C4-2B (cell line): Measurements from ENCODE around the gene REXO4.

Source experiments
- ZFX ChIP-seq: fragments of 450-650 bp; IDR thresholded peaks from 2 replicates; pipeline ENCODE4 v1.6.1; 2017
- TF ChIP-seq, protein P1 (sequence below): fragments of 450-650 bp; conservative IDR thresholded peaks from 2 replicates; pipeline ENCODE4 v1.5.1; 2017; ENCODE audit warnings: mild to moderate bottlenecking

DNA sequence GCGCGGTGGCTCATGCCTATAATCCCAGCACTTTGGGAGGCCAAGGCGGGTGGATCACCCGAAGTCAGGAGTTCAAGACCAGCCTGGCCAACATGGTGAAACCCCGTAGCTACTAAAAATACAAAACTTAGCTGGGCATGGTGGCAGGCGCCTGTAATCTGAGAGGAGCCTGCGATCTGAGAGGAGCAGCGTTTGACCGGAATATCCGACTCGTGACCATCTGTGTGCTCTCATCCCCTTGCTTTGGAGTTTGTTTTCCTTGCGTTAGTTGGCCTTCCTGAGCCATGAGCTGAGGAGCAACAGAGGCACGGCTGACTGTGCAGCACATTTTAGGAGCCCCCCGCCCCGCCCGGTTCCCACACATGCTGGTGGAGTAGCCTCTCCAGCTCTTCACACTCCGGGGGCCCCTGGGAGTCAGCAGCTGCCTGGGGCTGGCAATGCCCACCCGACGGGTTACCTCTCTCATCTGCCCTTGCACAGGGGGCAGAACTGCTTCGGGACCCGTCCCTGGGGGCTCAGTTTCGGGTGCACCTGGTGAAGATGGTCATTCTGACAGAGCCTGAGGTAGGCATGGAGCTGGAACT is 7.3 kb upstream of the REXO4 start:
- TF ChIP-seq, protein P1, sequence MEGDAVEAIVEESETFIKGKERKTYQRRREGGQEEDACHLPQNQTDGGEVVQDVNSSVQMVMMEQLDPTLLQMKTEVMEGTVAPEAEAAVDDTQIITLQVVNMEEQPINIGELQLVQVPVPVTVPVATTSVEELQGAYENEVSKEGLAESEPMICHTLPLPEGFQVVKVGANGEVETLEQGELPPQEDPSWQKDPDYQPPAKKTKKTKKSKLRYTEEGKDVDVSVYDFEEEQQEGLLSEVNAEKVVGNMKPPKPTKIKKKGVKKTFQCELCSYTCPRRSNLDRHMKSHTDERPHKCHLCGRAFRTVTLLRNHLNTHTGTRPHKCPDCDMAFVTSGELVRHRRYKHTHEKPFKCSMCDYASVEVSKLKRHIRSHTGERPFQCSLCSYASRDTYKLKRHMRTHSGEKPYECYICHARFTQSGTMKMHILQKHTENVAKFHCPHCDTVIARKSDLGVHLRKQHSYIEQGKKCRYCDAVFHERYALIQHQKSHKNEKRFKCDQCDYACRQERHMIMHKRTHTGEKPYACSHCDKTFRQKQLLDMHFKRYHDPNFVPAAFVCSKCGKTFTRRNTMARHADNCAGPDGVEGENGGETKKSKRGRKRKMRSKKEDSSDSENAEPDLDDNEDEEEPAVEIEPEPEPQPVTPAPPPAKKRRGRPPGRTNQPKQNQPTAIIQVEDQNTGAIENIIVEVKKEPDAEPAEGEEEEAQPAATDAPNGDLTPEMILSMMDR, result no peak
- TF ChIP-seq ZFX, result no peak
